GM19351 (cell line): ENCODE measurements around the gene ANKRD33.

Experiments used
- ATAC-seq: cut with Tn5 transposase; IDR thresholded peaks from one replicate; pipeline ENCODE4 v1.9.1; 2021; ENCODE audit warnings: mild to moderate bottlenecking, moderate library complexity; ENCODE audit not compliant: unreplicated experiment

The ANKRD33 gene

DNA sequence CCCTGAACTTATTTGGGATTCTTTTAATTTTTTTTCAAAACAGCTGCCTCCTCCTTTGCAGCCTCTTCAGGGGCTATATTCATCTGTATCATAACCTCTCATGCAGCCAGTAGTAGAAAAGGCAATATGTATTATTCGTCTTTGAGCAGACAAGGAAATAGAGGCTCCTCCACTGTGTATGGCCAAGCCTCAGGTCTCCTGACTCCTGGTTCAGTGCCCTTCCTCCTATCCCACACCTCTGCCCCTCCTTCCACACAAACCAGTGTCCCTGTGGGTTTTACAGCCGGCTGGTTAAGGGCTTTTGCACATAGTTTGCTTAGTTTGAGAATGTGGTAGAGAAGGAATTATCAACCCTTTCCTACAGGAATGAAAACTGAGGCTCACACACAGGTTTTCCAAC is 10.6 kb downstream of the ANKRD33 start:
- ATAC-seq = no peak

DNA sequence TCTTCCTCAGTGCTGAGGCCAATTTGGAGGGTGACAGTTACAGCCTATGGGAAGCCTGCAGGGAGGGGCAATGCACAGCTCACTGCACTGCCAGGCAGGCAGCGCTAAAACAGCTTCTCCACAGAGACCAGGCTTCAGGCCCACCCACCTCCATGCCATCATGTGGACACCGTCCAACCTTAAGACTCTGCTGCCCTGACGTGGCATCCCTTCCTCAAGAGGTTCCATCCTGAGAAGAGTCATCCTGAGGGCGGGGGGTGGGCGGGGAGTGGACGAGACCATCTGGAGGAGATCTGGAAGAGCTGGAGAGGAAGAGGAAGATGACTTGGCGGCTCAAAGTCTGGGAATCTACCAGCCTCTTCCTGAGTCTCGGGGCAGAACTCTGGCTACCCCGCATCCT is 11.0 kb downstream of the ANKRD33 start:
- ATAC-seq = no peak

DNA sequence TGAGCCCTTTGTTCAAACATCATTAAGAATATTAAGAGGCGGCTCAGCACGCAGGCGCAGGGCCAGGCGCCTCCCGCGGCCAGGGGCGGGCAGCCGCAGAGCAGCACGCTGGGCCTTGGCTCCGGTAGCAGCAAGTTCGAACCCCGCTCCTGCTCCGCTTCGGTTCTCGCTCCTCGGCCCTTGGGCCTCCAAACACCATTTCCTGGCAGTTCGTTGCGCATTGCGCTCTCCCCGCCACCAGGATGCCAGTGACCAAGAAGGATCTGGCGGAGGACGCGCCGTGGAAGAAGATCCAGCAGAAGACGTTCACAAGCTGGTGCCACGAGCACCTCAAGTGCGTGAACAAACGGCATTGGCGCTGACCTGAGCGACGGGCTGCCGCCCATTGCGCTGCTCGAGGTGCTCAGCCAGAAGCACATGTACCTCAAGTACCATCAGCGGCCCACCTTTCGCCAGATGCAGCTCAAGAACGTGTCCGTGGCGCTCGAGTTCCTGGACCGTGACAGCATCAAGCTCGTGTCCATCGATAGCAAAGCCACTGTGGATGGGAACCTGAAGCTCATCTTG is 12.5 kb downstream of the ANKRD33 start:
- no peak for ATAC-seq

DNA sequence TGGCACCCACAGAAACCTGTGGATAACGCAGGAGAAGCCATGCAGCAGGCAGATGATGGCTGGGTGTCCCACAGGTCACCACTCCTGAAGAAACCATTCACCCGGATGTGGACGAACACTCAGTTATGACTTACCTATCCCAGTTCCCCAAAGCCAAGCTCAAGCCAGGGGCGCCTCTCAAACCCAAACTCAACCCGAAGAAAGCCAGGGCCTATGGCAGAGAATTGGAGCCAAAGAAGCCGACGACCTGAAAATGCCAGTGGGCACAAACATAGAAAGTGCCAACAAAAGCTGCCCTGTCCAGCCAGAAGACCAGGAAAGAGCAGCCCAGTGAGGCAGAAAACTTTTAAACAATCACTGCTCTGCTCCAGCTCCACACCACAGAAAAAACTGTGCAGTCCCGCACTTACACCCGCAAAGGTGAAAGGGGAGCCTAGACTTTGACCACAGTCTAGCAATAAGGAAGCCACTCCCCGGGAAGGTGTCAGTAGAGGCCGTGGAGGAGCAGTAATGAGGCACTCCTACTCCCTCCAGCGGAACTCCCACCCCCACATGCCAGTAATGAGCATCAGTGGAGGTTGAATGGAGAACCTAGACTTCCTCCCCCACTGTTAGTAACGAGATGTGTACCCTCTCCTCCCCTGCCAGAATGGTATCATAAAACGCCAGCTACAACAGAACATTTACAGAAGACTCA is 13.4 kb downstream of the ANKRD33 start:
- ATAC-seq = no peak

DNA sequence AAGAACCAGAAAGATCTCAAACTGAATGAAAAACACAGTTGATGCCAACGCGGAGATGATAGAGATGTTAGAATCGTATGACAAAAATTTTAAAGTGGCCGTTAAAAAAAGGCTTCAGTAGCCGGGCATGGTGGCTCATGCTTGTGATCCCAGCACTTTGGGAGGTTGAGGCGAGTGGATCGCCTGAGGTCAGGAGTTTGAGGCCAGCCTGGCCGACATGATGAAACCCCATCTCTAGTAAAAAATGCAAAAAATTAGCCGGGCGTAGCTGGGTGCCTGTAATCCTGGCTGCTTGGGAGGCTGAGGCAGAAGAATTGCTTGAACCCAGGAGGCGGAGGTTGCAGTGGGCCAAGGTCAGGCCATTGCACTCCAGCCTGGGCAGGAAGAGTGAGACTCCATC is 14.0 kb downstream of the ANKRD33 start:
- no peak for ATAC-seq

DNA sequence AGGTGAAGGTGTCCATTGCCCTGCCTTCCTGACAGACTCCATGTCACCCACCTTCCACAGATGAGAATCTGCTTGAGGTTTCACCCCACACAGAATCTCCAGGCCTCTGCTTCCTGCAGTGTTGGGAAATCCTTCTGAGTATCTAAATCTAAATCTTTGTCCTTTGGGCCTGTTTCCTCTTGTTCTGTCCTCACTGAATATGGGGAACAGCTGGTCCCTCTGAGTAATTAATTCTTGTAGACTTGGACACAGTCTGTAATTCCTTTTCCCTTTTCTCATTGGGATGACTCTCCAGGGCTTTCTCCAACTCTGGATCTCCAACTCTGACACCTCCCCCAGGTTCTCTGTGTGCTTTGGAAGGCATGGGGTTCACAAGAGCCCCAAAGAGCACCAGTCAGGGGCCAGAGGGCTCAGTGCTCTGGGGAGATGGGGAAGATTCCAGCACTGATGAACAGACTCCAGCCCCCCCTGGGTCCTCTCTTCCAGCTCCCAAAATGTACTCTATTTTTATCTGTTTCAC is 17.1 kb downstream of the ANKRD33 start:
- ATAC-seq = no peak

DNA sequence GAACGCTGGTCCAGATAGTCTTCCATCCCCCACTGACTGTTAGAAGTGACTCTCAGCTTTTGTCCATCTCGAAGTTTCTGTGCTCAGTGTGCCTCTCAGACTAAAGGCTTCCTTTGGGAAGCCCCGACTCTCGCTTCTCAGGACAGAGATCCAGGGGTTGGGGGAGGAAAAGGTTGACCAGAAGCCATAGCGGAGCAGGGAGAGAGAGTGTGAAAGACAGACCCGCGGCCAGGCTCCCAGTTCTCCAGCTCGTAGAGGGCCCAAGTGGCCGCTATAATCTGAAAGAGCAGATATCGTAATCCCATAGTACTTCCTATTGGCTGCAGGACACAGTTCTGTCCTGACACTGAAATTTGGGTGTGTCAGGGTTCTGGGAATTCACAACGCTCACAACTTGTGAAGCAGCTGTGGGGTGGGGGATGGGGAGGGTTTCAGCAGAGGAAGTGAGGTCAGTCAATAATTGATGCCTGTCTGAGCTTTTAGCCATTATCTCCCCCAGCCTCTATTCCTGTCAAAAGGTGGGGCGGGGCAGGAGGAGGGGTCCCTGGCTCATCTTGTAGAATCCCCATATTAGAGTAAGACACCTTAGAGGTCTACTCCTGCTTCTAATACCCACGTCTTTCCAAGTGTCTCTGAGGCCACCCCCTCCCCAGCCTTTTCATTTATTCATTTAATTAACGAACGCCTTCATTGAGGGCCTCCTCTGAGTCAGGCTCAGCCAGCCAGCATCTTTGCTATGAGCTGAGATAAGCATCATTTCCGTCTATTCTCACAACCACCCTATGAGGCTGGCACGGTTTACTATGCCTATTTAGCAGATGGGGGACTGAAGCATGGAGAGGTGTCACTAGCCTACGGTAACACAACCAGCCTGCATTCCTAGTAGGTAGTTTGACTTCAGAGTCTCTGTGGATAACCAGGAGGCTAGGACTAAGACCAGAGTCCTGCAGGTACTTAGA is 17.8 kb downstream of the ANKRD33 start:
- no peak for ATAC-seq

DNA sequence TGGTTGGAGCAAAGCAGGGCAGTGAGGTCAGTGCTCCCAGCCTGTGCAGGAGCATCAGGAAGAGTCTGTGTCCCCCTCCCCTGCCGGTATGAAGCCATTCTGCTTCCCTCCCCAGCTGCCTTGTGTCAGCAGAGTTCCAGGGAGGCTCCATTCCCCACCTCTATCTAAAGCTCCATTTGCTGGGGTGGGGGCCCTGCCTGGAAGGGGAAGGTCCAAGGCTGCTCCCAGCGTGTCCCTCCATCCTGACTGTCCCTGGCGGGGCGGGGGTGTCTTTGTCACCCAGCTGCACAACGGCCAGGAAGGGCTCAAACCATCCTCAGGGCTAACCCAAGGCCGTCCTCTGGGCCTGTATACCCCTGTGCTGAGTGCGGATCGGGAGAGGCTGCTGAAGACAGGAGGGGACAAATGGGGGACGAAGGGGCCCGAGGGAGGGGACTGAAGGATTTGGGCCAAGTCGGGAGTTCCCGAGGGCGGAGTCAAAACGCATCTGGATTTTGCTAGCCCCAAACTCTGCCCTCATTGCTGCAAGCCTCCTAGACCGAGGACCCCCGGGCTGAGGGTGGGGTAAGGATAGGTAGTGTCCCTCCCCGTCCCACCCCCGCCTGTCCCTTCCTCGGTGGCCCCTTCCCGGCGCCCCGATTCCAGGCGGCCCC is 18.7 kb downstream of the ANKRD33 start:
- ATAC-seq = no peak

DNA sequence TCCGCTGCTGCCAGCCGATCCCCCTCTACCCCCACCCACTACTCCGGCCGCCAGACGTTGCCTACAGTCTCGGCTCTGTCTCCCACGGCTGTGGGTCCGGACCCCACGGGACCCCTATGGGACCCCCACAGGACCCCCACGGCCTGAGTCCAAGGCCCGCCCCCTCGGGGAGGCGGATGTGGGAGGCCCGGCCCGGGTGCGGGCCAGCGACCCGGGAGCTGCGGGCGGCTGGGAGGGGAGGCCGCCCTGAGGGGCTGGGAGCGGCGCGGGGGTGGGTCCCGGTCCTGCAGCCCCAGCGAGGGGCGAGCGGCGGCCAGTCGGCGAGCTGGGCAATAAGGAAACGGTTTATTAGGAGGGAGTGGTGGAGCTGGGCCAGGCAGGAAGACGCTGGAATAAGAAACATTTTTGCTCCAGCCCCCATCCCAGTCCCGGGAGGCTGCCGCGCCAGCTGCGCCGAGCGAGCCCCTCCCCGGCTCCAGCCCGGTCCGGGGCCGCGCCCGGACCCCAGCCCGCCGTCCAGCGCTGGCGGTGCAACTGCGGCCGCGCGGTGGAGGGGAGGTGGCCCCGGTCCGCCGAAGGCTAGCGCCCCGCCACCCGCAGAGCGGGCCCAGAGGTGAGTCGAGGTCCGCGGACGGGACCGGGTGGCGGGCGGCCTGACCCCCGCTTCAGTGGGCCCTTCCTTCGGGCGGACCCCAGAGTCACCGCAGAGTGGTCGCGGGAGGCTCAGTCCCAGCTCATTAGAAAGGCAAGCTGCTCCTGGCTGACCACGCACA is 19.4 kb downstream of the ANKRD33 start, which contains the start of gene ACVRL1:
TSS of gene ACVRL1 (plus strand) at position 422 of the 773 bp plus-strand sequence. CDS start 4,971 bp downstream, outside the sequence.
- no peak for ATAC-seq

DNA sequence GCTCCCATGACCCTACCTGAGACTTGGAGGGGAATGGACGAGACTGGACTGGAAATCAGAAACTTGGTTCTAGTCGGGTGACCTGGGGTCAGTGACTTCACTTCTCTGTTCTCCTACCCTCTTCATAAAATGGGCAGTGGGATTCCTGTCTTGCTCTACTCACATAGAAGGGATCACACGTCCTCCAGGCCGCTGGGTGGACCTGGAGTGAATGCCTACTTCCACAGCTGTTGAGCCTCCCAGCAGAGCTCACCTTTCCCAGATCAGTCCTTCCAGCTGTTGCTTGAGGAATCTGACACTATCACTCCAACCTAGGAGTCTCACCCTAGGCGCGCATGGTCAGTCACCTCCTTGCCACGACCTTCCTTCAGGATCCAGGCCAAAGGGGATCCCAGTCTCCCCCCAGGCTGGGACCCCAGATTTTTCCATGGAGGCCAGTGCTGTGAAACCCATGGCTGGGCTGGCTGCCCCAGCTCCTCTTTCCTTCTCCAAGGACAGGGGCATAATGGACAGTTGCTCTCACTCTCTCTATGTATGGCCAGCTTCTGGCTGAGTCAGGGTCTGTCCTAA is 20.0 kb downstream of the ANKRD33 start:
- no peak for ATAC-seq

DNA sequence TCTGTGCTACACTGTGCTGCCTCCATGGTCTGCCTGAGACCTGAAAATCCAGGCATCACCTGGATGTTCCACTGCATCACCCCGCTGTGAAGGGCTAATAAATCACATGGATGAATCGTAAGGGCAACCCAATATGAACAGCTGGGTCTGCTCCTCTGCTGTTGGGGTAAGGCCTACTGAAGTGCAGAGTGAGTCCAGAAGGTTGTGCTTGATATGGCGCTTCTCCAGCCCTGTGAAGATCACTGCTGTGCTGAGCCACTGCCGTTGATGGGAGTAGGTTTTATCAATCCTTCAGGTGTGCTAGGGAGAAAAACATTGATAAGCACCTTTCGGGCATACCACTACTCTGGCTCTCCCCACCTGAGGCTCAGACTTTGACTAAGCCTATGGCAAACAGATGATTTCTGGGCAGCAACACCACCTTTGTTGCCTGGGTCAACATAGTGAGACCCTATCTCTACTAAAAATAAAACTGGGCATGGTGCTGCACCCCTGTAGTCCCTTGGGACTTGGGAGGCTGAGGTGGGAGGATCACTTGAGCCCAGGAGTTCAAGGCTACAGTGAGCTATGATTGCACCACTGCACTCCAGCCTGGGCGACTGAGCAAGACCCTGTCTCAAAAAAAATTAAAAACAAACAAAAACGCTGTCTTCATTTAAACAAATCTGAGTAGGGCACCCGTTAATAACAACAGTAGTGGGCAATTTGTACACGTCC is 21.1 kb downstream of the ANKRD33 start:
- ATAC-seq = no peak

DNA sequence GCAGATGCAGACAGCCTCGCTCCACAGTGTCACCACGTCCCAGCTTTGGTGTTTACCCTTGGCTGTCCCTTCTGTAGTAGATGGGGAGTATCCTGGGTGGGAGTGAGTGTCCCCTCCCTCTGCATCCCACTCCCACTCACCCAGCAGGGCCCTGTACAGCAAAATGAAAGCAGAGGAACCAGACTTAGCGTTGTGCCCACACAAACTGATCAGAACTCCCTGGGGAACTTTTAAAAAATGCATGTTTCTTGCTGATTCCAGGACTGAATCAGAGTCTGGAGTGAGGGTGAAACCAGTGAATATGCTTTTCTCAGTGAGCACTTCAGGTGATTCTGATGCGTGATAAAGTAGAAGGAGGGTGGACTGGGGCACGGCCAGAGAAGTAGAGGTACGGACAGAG is 22.3 kb downstream of the ANKRD33 start:
- no peak for ATAC-seq

DNA sequence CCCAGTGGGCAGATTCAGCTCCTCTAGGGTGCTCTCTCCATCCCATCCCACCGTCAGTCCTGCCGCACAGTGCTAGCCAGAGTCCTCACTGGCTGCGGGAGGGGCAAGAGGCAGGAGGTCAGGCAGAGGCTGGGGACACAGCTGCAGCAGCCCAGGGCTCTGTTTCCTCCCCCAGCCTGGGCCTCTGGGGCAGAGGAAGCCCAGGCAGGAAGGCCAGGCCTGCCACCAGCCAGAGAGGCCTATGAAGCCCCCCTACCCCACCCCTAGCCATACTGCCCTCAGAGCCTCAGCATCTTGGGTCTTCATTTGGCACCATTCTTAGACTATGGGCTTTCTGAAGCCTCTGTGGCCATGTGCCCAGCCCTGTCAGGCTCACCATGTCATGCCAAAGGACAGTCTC is 22.8 kb downstream of the ANKRD33 start:
- no peak for ATAC-seq

DNA sequence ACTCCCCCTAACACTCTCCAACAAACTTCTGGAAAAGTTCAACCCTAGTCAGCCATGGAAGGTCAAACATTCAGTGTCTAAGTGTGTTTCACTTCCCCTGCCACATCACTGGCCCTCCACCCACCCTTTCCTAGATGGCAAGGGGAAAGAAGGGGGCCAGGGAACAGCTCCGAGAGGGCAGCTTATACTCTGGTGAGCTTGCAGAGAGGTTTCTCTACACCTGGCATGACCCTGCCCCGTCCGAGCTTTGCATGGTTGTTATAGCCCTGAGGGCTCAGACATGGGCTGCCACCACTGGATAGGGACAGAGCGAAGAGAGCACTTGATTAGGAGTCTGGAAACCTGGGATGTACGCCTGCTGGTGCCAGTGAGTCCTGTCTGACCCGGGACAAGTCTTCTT is 23.4 kb downstream of the ANKRD33 start:
- no peak for ATAC-seq

DNA sequence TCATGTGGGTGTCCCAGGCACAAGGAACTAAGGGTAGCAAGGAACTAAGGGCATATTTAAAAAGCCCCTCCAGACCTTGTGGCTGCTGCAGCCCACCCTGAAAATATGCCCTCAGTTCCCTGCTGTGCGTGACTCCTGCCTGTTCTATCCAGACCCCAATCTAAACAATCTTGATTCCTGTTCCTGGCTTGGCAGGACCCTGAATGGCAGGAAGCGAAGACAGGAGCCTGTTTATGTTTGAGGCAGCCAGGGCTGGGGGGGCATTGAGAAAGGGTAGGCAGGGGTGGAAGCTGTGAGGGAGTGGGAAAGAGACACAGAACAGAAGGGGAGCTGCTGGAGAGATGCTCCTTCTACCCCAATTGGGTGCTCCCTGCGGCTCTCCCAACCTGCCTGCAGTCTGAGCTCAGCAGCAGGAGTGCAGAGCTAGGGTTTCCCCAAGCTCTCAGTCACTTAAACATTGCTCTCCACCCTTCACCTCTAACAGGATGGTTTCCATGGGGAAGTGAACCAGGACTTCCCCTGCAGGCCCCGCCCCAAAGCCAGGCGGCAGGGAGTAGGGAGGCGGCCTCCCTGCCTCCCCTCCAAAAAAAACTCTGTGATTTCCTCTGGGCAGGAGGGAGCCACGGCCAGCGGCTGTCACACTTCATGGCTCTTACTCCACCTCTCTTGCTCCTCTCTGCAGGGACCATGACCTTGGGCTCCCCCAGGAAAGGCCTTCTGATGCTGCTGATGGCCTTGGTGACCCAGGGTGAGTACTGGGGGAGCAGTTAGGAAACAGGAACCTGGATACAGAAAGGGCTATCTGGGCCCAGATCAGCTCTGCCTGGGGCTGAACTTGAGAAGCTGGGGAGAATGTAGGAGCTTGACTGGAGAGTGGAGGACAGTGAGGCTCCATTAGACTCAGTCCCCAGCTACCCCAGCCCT is 24.1 kb downstream of the ANKRD33 start:
- no peak for ATAC-seq

DNA sequence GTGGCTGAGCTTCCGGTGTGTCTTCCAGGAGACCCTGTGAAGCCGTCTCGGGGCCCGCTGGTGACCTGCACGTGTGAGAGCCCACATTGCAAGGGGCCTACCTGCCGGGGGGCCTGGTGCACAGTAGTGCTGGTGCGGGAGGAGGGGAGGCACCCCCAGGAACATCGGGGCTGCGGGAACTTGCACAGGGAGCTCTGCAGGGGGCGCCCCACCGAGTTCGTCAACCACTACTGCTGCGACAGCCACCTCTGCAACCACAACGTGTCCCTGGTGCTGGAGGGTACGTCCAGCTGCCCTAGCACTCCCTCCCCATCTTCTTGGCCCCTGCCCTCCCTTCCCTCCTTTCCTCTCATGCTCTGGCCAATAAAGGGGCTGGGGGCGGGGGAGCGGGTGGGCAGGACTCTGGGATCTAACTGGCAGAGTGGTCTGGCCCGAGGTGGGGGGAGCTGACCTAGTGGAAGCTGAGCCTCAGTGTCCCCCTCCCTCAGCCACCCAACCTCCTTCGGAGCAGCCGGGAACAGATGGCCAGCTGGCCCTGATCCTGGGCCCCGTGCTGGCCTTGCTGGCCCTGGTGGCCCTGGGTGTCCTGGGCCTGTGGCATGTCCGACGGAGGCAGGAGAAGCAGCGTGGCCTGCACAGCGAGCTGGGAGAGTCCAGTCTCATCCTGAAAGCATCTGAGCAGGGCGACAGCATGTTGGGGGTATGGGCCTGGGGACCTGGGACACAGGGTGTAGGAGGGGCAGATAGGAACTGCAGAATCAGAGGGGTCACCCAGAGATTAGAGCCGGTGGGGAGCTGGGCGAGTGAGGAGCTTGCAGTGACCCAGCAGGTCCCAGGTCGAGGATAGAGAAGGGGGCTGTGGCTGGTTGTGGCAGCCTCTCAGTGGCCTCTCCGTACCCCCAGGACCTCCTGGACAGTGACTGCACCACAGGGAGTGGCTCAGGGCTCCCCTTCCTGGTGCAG is 25.4 kb downstream of the ANKRD33 start:
- no peak for ATAC-seq
